Mammary microvascular endothelial cell (primary cell): Measurements from ENCODE around the gene IP6K1. TPM values are rescaled to one million over a fixed set of nuclear protein-coding genes. Genes with fewer than 3 reads are reported as not detected.

Experiments
- total RNA-seq: library from RNA; depleted of rRNA; stranded (reverse); fragments of >200 nt; gene quantifications from 2 replicates; pipeline ENCODE4 v1.2.3, GENCODE V29; 2015

The IP6K1 gene
- 35.8 and 36.9 TPM in 2 replicates for total RNA-seq

DNA sequence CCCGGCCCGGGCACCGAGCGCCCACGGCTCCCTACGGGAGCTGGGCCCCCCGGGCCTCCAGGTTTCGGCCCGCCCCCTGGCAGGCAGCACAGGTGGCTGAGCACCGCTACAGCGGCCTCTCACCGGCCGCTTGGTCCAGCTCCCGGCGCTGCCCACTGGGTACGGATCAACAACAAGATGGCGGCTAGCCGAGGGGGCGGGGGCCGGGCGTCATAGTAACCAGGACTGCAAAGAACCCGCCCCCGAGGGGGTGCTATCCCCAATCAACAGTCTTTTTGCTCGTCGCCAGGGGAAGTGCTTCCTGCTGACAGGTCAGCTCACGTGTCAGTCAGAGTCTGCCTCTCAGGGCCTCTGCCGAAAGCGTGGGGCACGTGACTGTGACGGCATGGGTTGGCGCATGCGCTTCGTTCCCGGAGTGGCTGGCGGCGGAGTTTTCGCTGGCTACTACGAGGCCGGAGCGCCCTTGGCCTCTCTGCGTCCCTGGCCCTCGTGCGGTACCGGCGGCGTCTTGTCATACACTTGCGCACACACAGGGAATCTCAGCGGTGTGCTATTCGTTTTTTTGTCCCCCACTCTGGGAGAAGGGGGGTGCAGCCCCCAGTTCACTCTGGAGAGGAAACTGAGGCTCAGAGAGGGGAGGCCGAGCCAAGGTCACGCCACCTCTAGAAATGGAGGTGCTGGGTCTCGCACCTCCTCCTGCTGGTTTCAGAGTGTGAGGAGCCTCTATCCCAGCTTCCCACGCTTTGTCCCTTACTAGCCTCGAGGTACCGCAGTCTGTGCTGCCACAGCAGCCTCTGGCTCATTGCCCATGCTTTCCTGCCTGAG lies at the start of gene IP6K1:
TSS of gene IP6K1 (minus strand) at position 186 of the 825 bp plus-strand sequence. CDS start 38,502 bp downstream, outside the sequence.

DNA sequence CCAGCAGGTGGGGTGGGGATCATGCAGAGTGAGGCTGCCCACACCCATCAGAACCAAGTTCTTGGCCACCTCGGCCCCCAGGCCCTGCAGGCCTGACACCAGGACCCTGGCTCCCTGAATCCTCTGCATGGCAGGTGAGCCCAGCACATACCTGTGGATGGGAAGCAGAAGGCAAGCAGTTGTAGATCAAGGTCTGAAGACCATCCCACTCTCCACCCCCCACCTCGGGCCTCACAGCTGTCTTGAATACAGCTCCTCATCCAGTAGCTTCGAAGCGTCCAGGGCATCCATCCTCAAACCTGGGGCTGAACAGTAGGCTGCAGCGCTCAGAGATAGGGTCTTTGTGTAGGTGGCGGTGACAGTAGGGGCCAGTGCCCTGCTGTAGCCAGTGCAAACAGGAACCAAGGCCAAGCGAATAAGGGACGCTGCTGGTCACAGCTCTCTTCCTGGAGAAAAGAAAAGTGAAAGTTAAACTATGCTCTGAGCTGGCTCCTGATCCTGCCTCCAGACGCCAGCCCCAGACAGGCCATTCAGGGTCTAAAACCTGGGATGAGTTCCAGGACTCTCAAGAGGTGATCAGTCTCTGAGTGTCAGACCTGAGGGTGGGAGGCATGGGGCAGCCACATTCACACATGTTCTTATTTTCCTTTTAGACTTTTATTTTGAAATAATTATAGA lies 27.3 kb upstream of the IP6K1 start, which contains the start of gene UBA7:
TSS of gene UBA7 (minus strand) at position 457 of the 678 bp plus-strand sequence. CDS start at position 291, 166 bp downstream.

DNA sequence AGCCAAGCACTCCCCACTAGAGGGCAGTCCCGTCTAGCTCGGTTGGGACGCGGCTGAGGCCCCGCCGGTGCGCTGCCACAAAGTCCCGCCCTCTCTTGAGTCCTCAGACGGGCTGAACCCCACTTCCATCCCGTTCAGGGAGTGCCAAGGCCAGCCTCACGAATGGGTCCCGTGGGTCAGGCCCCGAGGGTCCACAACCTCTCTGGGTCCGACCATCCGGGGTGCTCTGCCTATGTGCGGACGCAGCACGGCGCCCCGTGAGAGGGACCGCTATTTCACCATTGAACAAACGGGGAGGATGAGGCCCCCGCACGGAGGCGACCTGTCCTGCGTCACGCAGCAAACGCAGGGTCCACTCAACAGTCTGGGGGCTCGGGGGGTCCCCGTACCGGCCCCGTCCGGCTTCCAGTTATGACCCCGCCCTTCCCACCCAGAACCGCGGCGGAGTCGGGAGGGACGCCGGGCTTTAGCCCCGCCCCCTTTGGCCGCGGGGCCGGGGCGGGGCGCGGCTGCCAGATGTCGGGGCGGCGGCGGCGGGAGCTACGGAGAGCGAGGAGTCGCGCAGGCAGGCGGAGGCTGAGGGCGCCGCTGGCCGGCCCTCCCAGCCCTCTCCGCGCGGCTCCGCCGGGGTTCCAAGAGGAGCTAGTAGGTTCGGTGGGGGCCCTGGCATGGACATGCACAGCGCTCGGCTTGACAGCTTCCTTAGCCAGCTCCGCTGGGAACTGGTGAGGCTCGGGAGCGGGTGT lies 16.6 kb upstream of the IP6K1 start, which contains the start of gene INKA1:
TSS of gene INKA1 (plus strand) at position 543 of the 746 bp plus-strand sequence. CDS start at position 675, 132 bp downstream.

DNA sequence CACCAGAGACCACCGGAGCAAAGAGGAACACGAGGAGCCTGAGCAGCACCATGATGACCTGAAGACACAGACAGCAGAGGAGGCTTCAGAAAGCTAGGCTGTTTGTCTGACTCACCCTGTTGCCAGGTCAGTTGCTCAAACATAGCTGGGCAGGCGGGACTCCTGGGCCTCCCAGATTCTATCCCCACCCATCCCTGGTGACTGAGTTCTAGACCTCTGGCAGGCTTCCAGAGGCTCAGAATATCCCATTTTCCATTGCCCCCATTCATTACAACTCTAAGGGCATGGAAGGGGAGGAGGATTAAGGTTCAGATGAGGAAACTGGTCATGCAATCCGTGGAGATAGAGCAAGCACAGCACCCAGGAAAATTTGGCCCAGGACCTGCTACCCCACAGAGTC lies 13.4 kb upstream of the IP6K1 start, which contains the start of gene CDHR4:
TSS of gene CDHR4 (minus strand) at position 113 of the 400 bp plus-strand sequence. CDS start at position 52, 61 bp downstream.

DNA sequence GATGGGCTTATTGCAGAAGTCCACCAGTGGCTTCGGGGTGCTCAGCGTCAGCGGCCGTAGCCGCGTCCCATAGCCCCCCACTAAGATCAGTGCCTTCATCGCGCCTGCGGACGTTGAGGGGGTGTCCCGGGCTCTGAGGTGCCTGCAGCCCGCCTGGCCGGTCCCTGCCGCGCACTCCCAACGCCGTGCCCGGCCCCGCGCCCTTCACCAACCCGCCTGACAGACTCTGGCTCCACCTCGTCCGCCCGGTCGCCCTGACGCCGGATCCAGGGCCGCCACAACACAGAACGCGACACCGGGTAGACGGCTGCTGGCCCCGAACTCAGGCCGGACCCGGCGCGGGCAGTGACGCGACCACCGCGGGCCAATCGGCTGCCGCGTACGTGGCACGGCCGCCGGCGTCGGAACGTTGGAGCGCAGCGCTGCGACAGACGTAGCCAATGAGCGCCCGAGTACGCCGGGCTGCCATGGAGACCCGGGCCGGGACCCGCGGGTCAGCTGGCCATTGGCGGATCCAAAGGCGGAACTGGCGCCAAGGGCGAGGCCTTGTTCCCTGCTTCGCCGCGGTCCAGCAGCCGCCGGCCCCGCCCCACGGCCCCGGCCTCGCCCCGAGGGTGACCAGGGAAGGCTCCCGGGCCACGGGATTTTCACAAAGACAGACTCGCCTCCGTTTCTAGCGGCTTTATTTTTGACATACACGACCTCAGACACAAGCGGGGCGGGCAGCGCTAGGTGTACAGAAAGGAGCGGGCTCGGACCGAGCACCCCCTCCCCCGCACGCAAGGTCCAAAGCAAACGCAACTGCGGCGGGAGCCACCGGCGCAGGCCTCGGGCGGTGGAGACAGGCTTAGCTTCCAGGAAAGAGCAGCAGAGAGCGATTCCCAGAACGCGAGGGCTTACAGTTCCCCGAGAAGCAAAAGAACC lies 62.5 kb downstream of the IP6K1 start, which contains the start of gene GMPPB:
TSS of gene GMPPB (minus strand) at position 324 of the 924 bp plus-strand sequence. CDS start at position 99, 225 bp downstream.

DNA sequence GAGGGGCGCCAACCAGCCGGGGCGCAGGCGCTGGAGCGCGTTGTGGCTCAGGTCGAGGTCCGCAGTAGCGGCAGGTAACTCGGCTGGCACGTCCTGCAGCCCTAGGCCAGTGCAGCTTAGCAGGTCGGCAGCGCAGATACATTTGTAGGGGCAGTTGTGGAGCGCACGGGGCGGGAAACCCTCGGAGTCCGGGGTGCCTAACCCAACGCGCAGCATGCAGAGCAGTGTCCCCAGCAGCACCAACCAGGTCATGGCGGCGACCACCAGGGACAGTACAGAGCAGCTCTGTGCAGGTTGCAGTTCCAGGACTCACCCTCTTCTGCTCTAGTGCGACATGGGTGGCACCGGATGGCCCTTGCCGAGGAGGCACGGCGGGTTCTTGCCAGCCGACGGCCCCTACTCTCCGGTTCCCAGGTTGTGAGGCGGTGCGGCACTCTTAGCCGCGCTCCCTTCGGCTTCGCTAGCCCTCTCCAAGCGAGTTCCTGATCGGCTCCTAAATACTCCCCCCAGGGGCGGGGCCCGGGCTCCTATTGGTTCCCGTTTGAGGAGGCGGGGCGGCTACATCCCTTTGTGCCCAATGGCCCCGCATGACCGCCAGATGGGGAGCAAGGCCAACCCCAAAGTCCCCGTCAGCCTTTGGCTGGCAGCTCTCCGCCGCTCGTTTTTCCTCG lies 67.0 kb downstream of the IP6K1 start, which contains the start of gene AMIGO3:
TSS of gene AMIGO3 (minus strand) at position 471 of the 671 bp plus-strand sequence. CDS start at position 252, 219 bp downstream.

DNA sequence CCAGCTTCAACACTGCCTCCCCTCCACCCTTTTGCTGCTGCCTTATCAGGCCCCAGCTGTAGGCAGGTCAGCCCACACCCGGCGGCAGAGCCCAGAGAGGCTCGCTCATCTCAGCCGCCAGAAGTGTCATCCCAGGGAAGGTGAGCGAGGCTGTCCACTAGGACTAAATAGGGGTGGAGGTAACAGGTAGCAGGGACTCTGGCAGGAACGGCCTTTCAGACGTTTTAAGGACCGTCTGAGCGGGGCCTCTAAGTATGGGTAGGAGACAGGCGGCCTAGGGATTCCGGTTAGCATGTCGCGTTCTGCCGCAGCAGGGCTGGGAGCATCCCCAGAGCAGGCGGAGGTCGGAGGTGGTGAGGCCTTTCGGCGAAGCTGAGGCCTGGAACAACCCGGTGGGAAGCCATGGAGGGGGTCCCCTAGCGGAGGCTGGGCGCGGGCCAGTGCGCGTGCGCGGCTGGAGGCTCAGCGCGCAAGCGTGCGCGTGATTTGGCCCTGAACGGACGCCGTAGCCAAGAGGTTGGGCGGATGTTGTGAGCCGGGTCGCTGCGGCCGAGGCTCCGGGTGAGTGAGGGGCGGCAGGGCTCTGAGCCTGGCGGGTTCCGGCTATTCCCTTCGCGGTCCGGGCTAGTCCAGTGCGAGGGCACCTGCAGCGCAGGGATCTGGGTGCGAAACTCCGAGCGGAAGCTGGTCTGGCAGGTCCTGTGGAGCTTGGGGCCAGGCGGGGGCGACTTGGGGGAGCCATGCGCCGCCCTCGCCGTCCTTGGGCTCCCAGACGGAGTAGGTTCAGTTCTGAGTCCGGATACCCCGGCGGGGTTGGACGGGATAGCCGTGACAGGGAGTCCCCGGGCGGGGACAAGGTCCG lies 97.1 kb downstream of the IP6K1 start, which contains the start of the genes MST1 and RNF123:
TSS of gene MST1 (minus strand) at position 429 of the 862 bp plus-strand sequence. CDS start 783 bp downstream, outside the sequence.
TSS of gene RNF123 (plus strand) at position 512 of the 862 bp plus-strand sequence. CDS start 1,609 bp downstream, outside the sequence.

Other genes with a start within 250 kb of the IP6K1 start
- 0.07 and 0.10 TPM in 2 replicates for gene BSN, start 232.1 kb downstream of the IP6K1 start, total RNA-seq
- 70.9 and 74.4 TPM in 2 replicates for gene APEH, start 112.2 kb downstream of the IP6K1 start, total RNA-seq
- 1.1 and 1.3 TPM in 2 replicates for gene MST1, start 97.1 kb downstream of the IP6K1 start, total RNA-seq
- 20.1 and 21.2 TPM in 2 replicates for gene RNF123, start 97.0 kb downstream of the IP6K1 start, total RNA-seq
- 1.5 TPM in 1 of 2 replicates, not detected in the other for gene AMIGO3, start 66.9 kb downstream of the IP6K1 start, total RNA-seq
- 63.4 and 65.8 TPM in 2 replicates for gene GMPPB, start 62.6 kb downstream of the IP6K1 start, total RNA-seq
- not detected in 2 replicates for gene CDHR4, start 13.3 kb upstream of the IP6K1 start, total RNA-seq
- 12.7 and 17.6 TPM in 2 replicates for gene INKA1, start 16.7 kb upstream of the IP6K1 start, total RNA-seq
- gene UBA7, start 27.4 kb upstream of the IP6K1 start, total RNA-seq: 36.6 and 46.2 TPM in 2 replicates
- gene TRAIP, start 70.0 kb upstream of the IP6K1 start, total RNA-seq: 8.4 and 9.1 TPM in 2 replicates
- not detected in 2 replicates for gene CAMKV, start 83.4 kb upstream of the IP6K1 start, total RNA-seq
- 0.79 and 1.7 TPM in 2 replicates for gene MST1R, start 117.3 kb upstream of the IP6K1 start, total RNA-seq
- gene MON1A, start 143.3 kb upstream of the IP6K1 start, total RNA-seq: 23.2 and 27.2 TPM in 2 replicates
- gene RBM6, start 153.6 kb upstream of the IP6K1 start, total RNA-seq: 20.2 and 22.9 TPM in 2 replicates